ENCODE results near the gene FAF2.

Gene FAF2

DNA sequence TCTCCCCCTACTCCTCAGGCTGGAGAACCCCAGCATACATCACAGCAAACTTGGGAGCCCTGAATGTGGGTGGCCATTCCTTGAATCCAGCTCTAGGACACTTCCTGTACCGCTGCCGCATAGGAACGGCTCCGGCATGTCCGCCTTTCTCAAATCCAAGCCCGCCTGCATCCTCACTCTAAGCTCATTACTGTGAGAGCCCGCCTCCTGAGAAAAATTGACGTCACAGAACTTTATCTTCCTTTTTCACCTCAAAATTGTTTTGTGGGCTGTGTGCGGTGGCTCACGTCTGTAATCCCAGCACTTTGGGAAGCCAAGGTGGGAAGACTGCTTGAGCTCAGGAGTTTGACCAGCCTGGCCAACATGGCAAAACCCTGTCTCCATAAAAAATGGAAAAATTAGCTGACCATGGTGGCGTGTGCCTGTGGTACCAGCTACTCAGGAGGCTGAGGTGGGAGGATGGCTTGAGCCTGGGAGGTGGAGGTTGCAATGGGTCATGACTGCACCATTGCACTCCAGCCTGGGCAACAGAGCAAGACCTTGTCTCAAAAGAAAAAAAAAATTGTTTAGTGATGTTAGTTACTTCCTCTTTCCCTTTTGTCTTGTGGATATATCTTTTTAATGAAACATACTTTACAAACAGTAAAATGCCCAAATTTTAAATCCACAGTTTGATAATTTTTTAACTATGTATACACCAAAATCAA lies 66.2 kb downstream of the FAF2 start:
- Histone ChIP-seq H3K4me1 (ENCODE audit: control insufficient read depth, insufficient read depth, low read length) (no peaks in the 10 kb centered on the region), H3K27me3 (replicated peaks; ENCODE audit: control insufficient read depth, insufficient read depth, low read length) (no peaks in the 10 kb centered on the region), H3K9me3 (ENCODE audit: control insufficient read depth, low read length) (no peaks in the 10 kb centered on the region), H3K9ac (ENCODE audit: low read length) (no peak overlapping the region), H3K4me3 (ENCODE audit: low read length) (no peak overlapping the region), H3K36me3 (ENCODE audit: control insufficient read depth, insufficient read depth, low read length, severe bottlenecking) (peaks cover 7% of the 10 kb centered on the region)
- DNase-seq (ENCODE audit: low read depth), result no peak

- DNase-seq (ENCODE audit: low read depth), result no peak
- Histone ChIP-seq H3K9ac (ENCODE audit: low read length) (no peak overlapping the region), H3K27me3 (replicated peaks; ENCODE audit: control insufficient read depth, insufficient read depth, low read length) (no peaks in the 10 kb centered on the region), H3K9me3 (ENCODE audit: control insufficient read depth, low read length) (no peaks in the 10 kb centered on the region), H3K4me3 (ENCODE audit: low read length) (no peak overlapping the region), H3K4me1 (ENCODE audit: control insufficient read depth, insufficient read depth, low read length) (no peaks in the 10 kb centered on the region), H3K36me3 (ENCODE audit: control insufficient read depth, insufficient read depth, low read length, severe bottlenecking) (no peaks in the 10 kb centered on the region)
Observed at GRCh38 chr5:176515396-176515795, 67.2 kb downstream of the FAF2 start.

- DNase-seq (ENCODE audit: low read depth), result no peak
- no peaks in the 10 kb centered on the region for H3K27me3 ChIP-seq (replicated peaks; ENCODE audit: control insufficient read depth, insufficient read depth, low read length)
- no peaks in the 10 kb centered on the region for H3K36me3 ChIP-seq (ENCODE audit: control insufficient read depth, insufficient read depth, low read length, severe bottlenecking)
- H3K9ac ChIP-seq (ENCODE audit: low read length), result no peak overlapping the region
- no peaks in the 10 kb centered on the region for H3K4me1 ChIP-seq (ENCODE audit: control insufficient read depth, insufficient read depth, low read length)
- H3K9me3 ChIP-seq (ENCODE audit: control insufficient read depth, low read length), result no peaks in the 10 kb centered on the region
- H3K4me3 ChIP-seq (ENCODE audit: low read length), result no peak overlapping the region
Observed at GRCh38 chr5:176517053-176517661, 69.0 kb downstream of the FAF2 start.

GRCh38 chr5:176519810-176520720 lies 71.9 kb downstream of the FAF2 start:
- no peak for DNase-seq (ENCODE audit: low read depth)
- H3K4me3 ChIP-seq (ENCODE audit: low read length), result no peak overlapping the region
- H3K4me1 ChIP-seq (ENCODE audit: control insufficient read depth, insufficient read depth, low read length), result no peaks in the 10 kb centered on the region
- no peaks in the 10 kb centered on the region for H3K36me3 ChIP-seq (ENCODE audit: control insufficient read depth, insufficient read depth, low read length, severe bottlenecking)
- no peak overlapping the region for H3K9ac ChIP-seq (ENCODE audit: low read length)
- H3K9me3 ChIP-seq (ENCODE audit: control insufficient read depth, low read length), result no peaks in the 10 kb centered on the region
- H3K27me3 ChIP-seq (replicated peaks; ENCODE audit: control insufficient read depth, insufficient read depth, low read length), result no peaks in the 10 kb centered on the region

DNA sequence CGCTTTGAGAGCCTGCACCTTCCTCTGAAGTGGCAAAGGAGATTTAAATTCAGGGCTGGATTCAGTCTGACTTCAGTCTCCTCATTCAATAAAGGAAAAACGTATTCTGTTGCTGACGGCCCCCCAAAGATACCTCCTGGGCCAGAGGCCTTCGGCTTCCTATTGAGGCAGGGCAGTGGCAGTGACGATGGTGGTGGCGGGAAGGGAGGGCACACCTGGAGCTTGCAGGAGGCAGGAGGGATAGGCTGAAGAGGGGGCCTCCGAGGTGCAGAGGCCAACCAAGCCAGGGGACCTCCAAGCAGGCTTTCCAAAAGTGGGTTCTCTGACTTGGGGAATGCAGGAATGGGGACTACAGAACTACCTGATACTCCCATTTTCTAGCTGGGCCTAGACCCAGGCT lies 73.1 kb downstream of the FAF2 start:
- Histone ChIP-seq H3K27me3 (replicated peaks; ENCODE audit: control insufficient read depth, insufficient read depth, low read length) (no peaks in the 10 kb centered on the region), H3K9me3 (ENCODE audit: control insufficient read depth, low read length) (no peaks in the 10 kb centered on the region), H3K4me1 (ENCODE audit: control insufficient read depth, insufficient read depth, low read length) (no peaks in the 10 kb centered on the region), H3K36me3 (ENCODE audit: control insufficient read depth, insufficient read depth, low read length, severe bottlenecking) (no peaks in the 10 kb centered on the region), H3K9ac (ENCODE audit: low read length) (no peak overlapping the region), H3K4me3 (ENCODE audit: low read length) (no peak overlapping the region)
- DNase-seq (ENCODE audit: low read depth), result no peak

GRCh38 chr5:176521699-176522263 lies 73.6 kb downstream of the FAF2 start:
- DNase-seq (ENCODE audit: low read depth), result no peak
- Histone ChIP-seq H3K4me1 (ENCODE audit: control insufficient read depth, insufficient read depth, low read length) (no peaks in the 10 kb centered on the region), H3K27me3 (replicated peaks; ENCODE audit: control insufficient read depth, insufficient read depth, low read length) (no peaks in the 10 kb centered on the region), H3K9me3 (ENCODE audit: control insufficient read depth, low read length) (no peaks in the 10 kb centered on the region), H3K9ac (ENCODE audit: low read length) (no peak overlapping the region), H3K36me3 (ENCODE audit: control insufficient read depth, insufficient read depth, low read length, severe bottlenecking) (no peaks in the 10 kb centered on the region), H3K4me3 (ENCODE audit: low read length) (no peak overlapping the region)

- Histone ChIP-seq H3K27me3 (replicated peaks; ENCODE audit: control insufficient read depth, insufficient read depth, low read length) (no peaks in the 10 kb centered on the region), H3K9ac (ENCODE audit: low read length) (no peak overlapping the region), H3K4me1 (ENCODE audit: control insufficient read depth, insufficient read depth, low read length) (peaks cover 9% of the 10 kb centered on the region), H3K9me3 (ENCODE audit: control insufficient read depth, low read length) (no peaks in the 10 kb centered on the region), H3K36me3 (ENCODE audit: control insufficient read depth, insufficient read depth, low read length, severe bottlenecking) (peaks cover 3% of the 10 kb centered on the region), H3K4me3 (ENCODE audit: low read length) (no peak overlapping the region)
- DNase-seq (ENCODE audit: low read depth), result no peak
Observed at GRCh38 chr5:176524138-176524537, 76.0 kb downstream of the FAF2 start.

DNA sequence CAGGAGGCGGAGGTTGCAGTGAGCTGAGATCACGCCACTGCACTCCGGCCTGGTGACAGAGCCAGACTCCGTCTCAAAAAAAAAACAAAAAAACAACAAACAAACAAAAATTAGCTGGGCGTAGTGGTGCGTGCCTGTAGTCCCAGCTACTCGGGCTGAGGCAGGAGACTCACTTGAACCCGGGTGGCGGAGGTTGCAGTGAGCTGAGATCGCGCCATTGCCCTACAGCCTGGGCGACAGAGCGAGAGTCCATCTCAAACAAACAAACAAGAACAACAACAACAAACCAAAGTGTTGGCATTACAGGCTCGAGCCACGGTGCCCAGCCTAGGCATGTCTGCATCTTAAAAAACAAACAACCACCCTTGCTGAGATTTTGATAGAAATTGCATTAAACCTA lies 76.8 kb downstream of the FAF2 start:
- no peak overlapping the region for H3K9ac ChIP-seq (ENCODE audit: low read length)
- H3K4me3 ChIP-seq (ENCODE audit: low read length), result no peak overlapping the region
- H3K36me3 ChIP-seq (ENCODE audit: control insufficient read depth, insufficient read depth, low read length, severe bottlenecking), result peaks cover 11% of the 10 kb centered on the region
- no peaks in the 10 kb centered on the region for H3K27me3 ChIP-seq (replicated peaks; ENCODE audit: control insufficient read depth, insufficient read depth, low read length)
- peaks cover 9% of the 10 kb centered on the region for H3K4me1 ChIP-seq (ENCODE audit: control insufficient read depth, insufficient read depth, low read length)
- DNase-seq (ENCODE audit: low read depth), result no peak
- no peaks in the 10 kb centered on the region for H3K9me3 ChIP-seq (ENCODE audit: control insufficient read depth, low read length)

GRCh38 chr5:176525677-176526076 lies 77.5 kb downstream of the FAF2 start:
- peaks cover 9% of the 10 kb centered on the region for H3K4me1 ChIP-seq (ENCODE audit: control insufficient read depth, insufficient read depth, low read length)
- no peaks in the 10 kb centered on the region for H3K9me3 ChIP-seq (ENCODE audit: control insufficient read depth, low read length)
- no peak overlapping the region for H3K4me3 ChIP-seq (ENCODE audit: low read length)

GRCh38 chr5:176526462-176526861 lies 78.3 kb downstream of the FAF2 start:
- Histone ChIP-seq H3K9me3 (ENCODE audit: control insufficient read depth, low read length) (no peaks in the 10 kb centered on the region), H3K4me3 (ENCODE audit: low read length) (no peak overlapping the region), H3K27me3 (replicated peaks; ENCODE audit: control insufficient read depth, insufficient read depth, low read length) (no peaks in the 10 kb centered on the region), H3K9ac (ENCODE audit: low read length) (no peak overlapping the region), H3K4me1 (ENCODE audit: control insufficient read depth, insufficient read depth, low read length) (peaks cover 9% of the 10 kb centered on the region), H3K36me3 (ENCODE audit: control insufficient read depth, insufficient read depth, low read length, severe bottlenecking) (peaks cover 17% of the 10 kb centered on the region)
- DNase-seq (ENCODE audit: low read depth), result no peak

More at GRCh38 chr5:176525677-176526076, 77.5 kb downstream of the FAF2 start:
- Histone ChIP-seq H3K27me3 (replicated peaks; ENCODE audit: control insufficient read depth, insufficient read depth, low read length) (no peaks in the 10 kb centered on the region), H3K36me3 (ENCODE audit: control insufficient read depth, insufficient read depth, low read length, severe bottlenecking) (peaks cover 11% of the 10 kb centered on the region), H3K9ac (ENCODE audit: low read length) (no peak overlapping the region)
- no peak for DNase-seq (ENCODE audit: low read depth)
